Brain microvascular endothelial cell (primary cell): Measurements from ENCODE around the gene JDP2.

ENCODE experiments used
- DNase-seq: peaks from one replicate; pipeline ENCODE4 v3.0.0-alpha.2; 2020
- H3K27ac ChIP-seq: fragments of 250-450 bp; sonication (Bioruptor Pico); 2 replicates; pipeline ENCODE4 v1.5.1; 2020; ENCODE audit warnings: mild to moderate bottlenecking, moderate library complexity
- H3K27me3 ChIP-seq: fragments of 250-450 bp; sonication (Bioruptor Pico); replicated peaks from 2 replicates; pipeline ENCODE4 v1.5.1; 2020; ENCODE audit warnings: mild to moderate bottlenecking
- H3K36me3 ChIP-seq: fragments of 250-450 bp; sonication (Bioruptor Pico); replicated peaks from 2 replicates; pipeline ENCODE4 v1.5.1; 2020; ENCODE audit warnings: mild to moderate bottlenecking
- H3K4me3 ChIP-seq: 2 replicates; pipeline ENCODE4 v1.5.1; 2011; ENCODE audit warnings: low read depth, mild to moderate bottlenecking, control low read depth, low read length, moderate library complexity
- CTCF ChIP-seq: IDR thresholded peaks from 2 replicates; pipeline ENCODE4 v1.5.1; 2011; ENCODE audit warnings: low read depth, mild to moderate bottlenecking, moderate library complexity, low read length, control low read depth, inconsistent platforms; ENCODE audit errors: missing control alignments
- in situ Hi-C: cut with HindIII; loops from 2 replicates; pipeline ENCODE4 v1.10.0; 2017; ENCODE audit warnings: low sequenced_read_pairs, low pct_ligation_motif_present

The JDP2 gene

GRCh38 chr14:75430116-75430515, 2.3 kb downstream of the JDP2 start:
- Histone ChIP-seq H3K36me3 (no peaks in the 10 kb centered on the region), H3K4me3 (no peak overlapping the region), H3K27me3 (no peaks in the 10 kb centered on the region), H3K27ac (no peak overlapping the region)
- in situ Hi-C loops, result no loop called here
- no peak for DNase-seq
- TF ChIP-seq CTCF, result no peak

GRCh38 chr14:75430526-75430925, 2.7 kb downstream of the JDP2 start:
- H3K27me3 ChIP-seq, result no peaks in the 10 kb centered on the region
- no peaks in the 10 kb centered on the region for H3K36me3 ChIP-seq
- no peak for DNase-seq
- no peak overlapping the region for H3K4me3 ChIP-seq
- in situ Hi-C loops, result no loop called here
- no peak for TF ChIP-seq CTCF
- no peak overlapping the region for H3K27ac ChIP-seq

- Histone ChIP-seq H3K27me3 (no peaks in the 10 kb centered on the region), H3K36me3 (no peaks in the 10 kb centered on the region), H3K27ac (no peak overlapping the region), H3K4me3 (no peak overlapping the region)
- in situ Hi-C loops, result no loop called here
- no peak for TF ChIP-seq CTCF
- no peak for DNase-seq
Measured at GRCh38 chr14:75430976-75431375, 3.2 kb downstream of the JDP2 start.

GRCh38 chr14:75431827-75432226, 4.0 kb downstream of the JDP2 start:
- H3K36me3 ChIP-seq, result no peaks in the 10 kb centered on the region
- H3K27me3 ChIP-seq, result no peaks in the 10 kb centered on the region
- no peak for DNase-seq
- in situ Hi-C loops, result no loop called here
- H3K4me3 ChIP-seq, result no peak overlapping the region
- no peak overlapping the region for H3K27ac ChIP-seq
- TF ChIP-seq CTCF, result no peak

GRCh38 chr14:75432411-75432810, 4.6 kb downstream of the JDP2 start:
- Histone ChIP-seq H3K36me3 (no peaks in the 10 kb centered on the region), H3K27ac (no peak overlapping the region), H3K4me3 (no peak overlapping the region), H3K27me3 (no peaks in the 10 kb centered on the region)
- DNase-seq, result no peak
- in situ Hi-C loops, result no loop called here
- TF ChIP-seq CTCF, result no peak

DNA sequence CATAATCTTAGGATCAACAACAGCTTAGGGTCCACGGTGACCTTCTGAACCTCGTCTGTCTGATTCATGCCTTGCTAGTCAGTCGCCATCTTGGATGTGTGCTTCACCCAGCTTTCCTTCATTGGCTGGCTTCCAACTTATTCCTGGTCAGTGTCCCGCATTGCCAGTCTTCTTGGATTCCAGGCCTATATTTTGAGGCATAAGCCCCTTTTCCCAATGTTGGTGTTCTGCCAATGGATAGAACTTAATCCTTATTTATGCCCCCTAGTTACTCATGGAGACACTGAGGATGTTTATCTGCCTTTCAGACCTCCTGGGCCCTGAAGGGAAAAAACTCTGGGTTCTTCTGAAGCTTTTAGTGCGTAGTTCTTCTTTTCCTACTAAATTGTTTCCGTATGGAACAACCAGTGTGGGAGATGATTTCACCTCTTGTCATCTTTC, 5.8 kb downstream of the JDP2 start:
- no peak for DNase-seq
- Histone ChIP-seq H3K27me3 (no peaks in the 10 kb centered on the region), H3K4me3 (no peak overlapping the region), H3K27ac (no peak overlapping the region), H3K36me3 (no peaks in the 10 kb centered on the region)
- TF ChIP-seq CTCF, result no peak
- in situ Hi-C loops, result no loop called here
